ENCODE data around the gene MVK.

MVK gene

GRCh38 chr12:109545826-109546225 is 27.8 kb upstream of the MVK start:
- Histone ChIP-seq H3K9me3 (ENCODE audit: control insufficient read depth, low read length) (no peaks in the 10 kb centered on the region), H3K4me3 (ENCODE audit: insufficient read depth, low read depth, low read length) (no peak overlapping the region), H3K4me1 (ENCODE audit: control insufficient read depth, insufficient read depth, low read length) (no peaks in the 10 kb centered on the region), H3K27me3 (ENCODE audit: control insufficient read depth, insufficient read depth, low read length, poor library complexity, severe bottlenecking) (no peaks in the 10 kb centered on the region), H3K27ac (ENCODE audit: insufficient read depth, low read depth, low read length, poor library complexity, severe bottlenecking) (no peak overlapping the region), H3K36me3 (ENCODE audit: control insufficient read depth, insufficient read depth, low read length) (no peaks in the 10 kb centered on the region)
- WGBS, 2 experiments = 87 to 89% methylated on average over 5 of the region's 5 CpGs

- Histone ChIP-seq H3K27ac (ENCODE audit: insufficient read depth, low read depth, low read length, poor library complexity, severe bottlenecking) (no peak overlapping the region), H3K36me3 (ENCODE audit: control insufficient read depth, insufficient read depth, low read length) (no peaks in the 10 kb centered on the region), H3K9me3 (ENCODE audit: control insufficient read depth, low read length) (no peaks in the 10 kb centered on the region), H3K4me3 (ENCODE audit: insufficient read depth, low read depth, low read length) (no peak overlapping the region), H3K4me1 (ENCODE audit: control insufficient read depth, insufficient read depth, low read length) (no peaks in the 10 kb centered on the region), H3K27me3 (ENCODE audit: control insufficient read depth, insufficient read depth, low read length, poor library complexity, severe bottlenecking) (no peaks in the 10 kb centered on the region)
- WGBS, 2 experiments = 94 to 96% methylated on average over 18 of the region's 18 CpGs
These were observed 26.3 kb upstream of the MVK start for GRCh38 chr12:109547286-109547685.

GRCh38 chr12:109548258-109548657 is 25.3 kb upstream of the MVK start:
- Histone ChIP-seq H3K9me3 (ENCODE audit: control insufficient read depth, low read length) (no peaks in the 10 kb centered on the region), H3K4me1 (ENCODE audit: control insufficient read depth, insufficient read depth, low read length) (no peaks in the 10 kb centered on the region), H3K27ac (ENCODE audit: insufficient read depth, low read depth, low read length, poor library complexity, severe bottlenecking) (no peak overlapping the region), H3K27me3 (ENCODE audit: control insufficient read depth, insufficient read depth, low read length, poor library complexity, severe bottlenecking) (no peaks in the 10 kb centered on the region), H3K4me3 (ENCODE audit: insufficient read depth, low read depth, low read length) (no peak overlapping the region), H3K36me3 (ENCODE audit: control insufficient read depth, insufficient read depth, low read length) (no peaks in the 10 kb centered on the region)
- WGBS, 2 experiments = 76 to 80% methylated on average over 4 of the region's 4 CpGs

- no peaks in the 10 kb centered on the region for H3K27me3 ChIP-seq (ENCODE audit: control insufficient read depth, insufficient read depth, low read length, poor library complexity, severe bottlenecking)
- WGBS, 2 experiments = 79 to 80% methylated on average over 15 of the region's 15 CpGs
These were observed 23.9 kb upstream of the MVK start for GRCh38 chr12:109549613-109550270.

GRCh38 chr12:109550281-109550680 is 23.3 kb upstream of the MVK start:
- H3K36me3 ChIP-seq (ENCODE audit: control insufficient read depth, insufficient read depth, low read length) = no peaks in the 10 kb centered on the region
- no peaks in the 10 kb centered on the region for H3K4me1 ChIP-seq (ENCODE audit: control insufficient read depth, insufficient read depth, low read length)
- H3K27me3 ChIP-seq (ENCODE audit: control insufficient read depth, insufficient read depth, low read length, poor library complexity, severe bottlenecking) = no peaks in the 10 kb centered on the region
- no peak overlapping the region for H3K27ac ChIP-seq (ENCODE audit: insufficient read depth, low read depth, low read length, poor library complexity, severe bottlenecking)
- H3K9me3 ChIP-seq (ENCODE audit: control insufficient read depth, low read length) = no peaks in the 10 kb centered on the region
- no peak overlapping the region for H3K4me3 ChIP-seq (ENCODE audit: insufficient read depth, low read depth, low read length)
- WGBS, 2 experiments = 85 to 88% methylated on average over 12 of the region's 12 CpGs

More at GRCh38 chr12:109549613-109550270, 23.9 kb upstream of the MVK start:
- no peak overlapping the region for H3K27ac ChIP-seq (ENCODE audit: insufficient read depth, low read depth, low read length, poor library complexity, severe bottlenecking)
- no peak overlapping the region for H3K4me3 ChIP-seq (ENCODE audit: insufficient read depth, low read depth, low read length)
- H3K36me3 ChIP-seq (ENCODE audit: control insufficient read depth, insufficient read depth, low read length) = no peaks in the 10 kb centered on the region
- no peaks in the 10 kb centered on the region for H3K9me3 ChIP-seq (ENCODE audit: control insufficient read depth, low read length)
- H3K4me1 ChIP-seq (ENCODE audit: control insufficient read depth, insufficient read depth, low read length) = no peaks in the 10 kb centered on the region

- Histone ChIP-seq H3K4me3 (ENCODE audit: insufficient read depth, low read depth, low read length) (no peak overlapping the region), H3K36me3 (ENCODE audit: control insufficient read depth, insufficient read depth, low read length) (no peaks in the 10 kb centered on the region), H3K4me1 (ENCODE audit: control insufficient read depth, insufficient read depth, low read length) (no peaks in the 10 kb centered on the region), H3K27ac (ENCODE audit: insufficient read depth, low read depth, low read length, poor library complexity, severe bottlenecking) (no peak overlapping the region), H3K9me3 (ENCODE audit: control insufficient read depth, low read length) (no peaks in the 10 kb centered on the region), H3K27me3 (ENCODE audit: control insufficient read depth, insufficient read depth, low read length, poor library complexity, severe bottlenecking) (no peaks in the 10 kb centered on the region)
- 95 to 96% methylated on average over 6 of the region's 6 CpGs for WGBS, 2 experiments
These were observed 22.5 kb upstream of the MVK start for GRCh38 chr12:109551108-109551507.

GRCh38 chr12:109552971-109553370 is 20.6 kb upstream of the MVK start:
- Histone ChIP-seq H3K27me3 (ENCODE audit: control insufficient read depth, insufficient read depth, low read length, poor library complexity, severe bottlenecking) (no peaks in the 10 kb centered on the region), H3K9me3 (ENCODE audit: control insufficient read depth, low read length) (no peaks in the 10 kb centered on the region), H3K36me3 (ENCODE audit: control insufficient read depth, insufficient read depth, low read length) (no peaks in the 10 kb centered on the region), H3K4me3 (ENCODE audit: insufficient read depth, low read depth, low read length) (no peak overlapping the region), H3K27ac (ENCODE audit: insufficient read depth, low read depth, low read length, poor library complexity, severe bottlenecking) (no peak overlapping the region), H3K4me1 (ENCODE audit: control insufficient read depth, insufficient read depth, low read length) (no peaks in the 10 kb centered on the region)
- 90 to 93% methylated on average over 4 of the region's 4 CpGs for WGBS, 2 experiments

- no peak overlapping the region for H3K27ac ChIP-seq (ENCODE audit: insufficient read depth, low read depth, low read length, poor library complexity, severe bottlenecking)
- H3K36me3 ChIP-seq (ENCODE audit: control insufficient read depth, insufficient read depth, low read length) = no peaks in the 10 kb centered on the region
- no peaks in the 10 kb centered on the region for H3K9me3 ChIP-seq (ENCODE audit: control insufficient read depth, low read length)
- H3K27me3 ChIP-seq (ENCODE audit: control insufficient read depth, insufficient read depth, low read length, poor library complexity, severe bottlenecking) = no peaks in the 10 kb centered on the region
- H3K4me3 ChIP-seq (ENCODE audit: insufficient read depth, low read depth, low read length) = no peak overlapping the region
- 95 to 97% methylated on average over 6 to 7 of the region's 7 CpGs for WGBS, 2 experiments
- no peaks in the 10 kb centered on the region for H3K4me1 ChIP-seq (ENCODE audit: control insufficient read depth, insufficient read depth, low read length)
These were observed 20.1 kb upstream of the MVK start for GRCh38 chr12:109553483-109553882.

- 89 to 90% methylated on average over 16 of the region's 16 CpGs for WGBS, 2 experiments
- no peaks in the 10 kb centered on the region for H3K4me1 ChIP-seq (ENCODE audit: control insufficient read depth, insufficient read depth, low read length)
- H3K36me3 ChIP-seq (ENCODE audit: control insufficient read depth, insufficient read depth, low read length) = no peaks in the 10 kb centered on the region
- H3K9me3 ChIP-seq (ENCODE audit: control insufficient read depth, low read length) = no peaks in the 10 kb centered on the region
- no peak overlapping the region for H3K4me3 ChIP-seq (ENCODE audit: insufficient read depth, low read depth, low read length)
- no peak overlapping the region for H3K27ac ChIP-seq (ENCODE audit: insufficient read depth, low read depth, low read length, poor library complexity, severe bottlenecking)
- no peaks in the 10 kb centered on the region for H3K27me3 ChIP-seq (ENCODE audit: control insufficient read depth, insufficient read depth, low read length, poor library complexity, severe bottlenecking)
These were observed 19.6 kb upstream of the MVK start for GRCh38 chr12:109553906-109554500.

- WGBS, 2 experiments = 87 to 92% methylated on average over 6 of the region's 6 CpGs
- Histone ChIP-seq H3K9me3 (ENCODE audit: control insufficient read depth, low read length) (no peaks in the 10 kb centered on the region), H3K27me3 (ENCODE audit: control insufficient read depth, insufficient read depth, low read length, poor library complexity, severe bottlenecking) (no peaks in the 10 kb centered on the region), H3K4me3 (ENCODE audit: insufficient read depth, low read depth, low read length) (no peak overlapping the region), H3K27ac (ENCODE audit: insufficient read depth, low read depth, low read length, poor library complexity, severe bottlenecking) (no peak overlapping the region), H3K36me3 (ENCODE audit: control insufficient read depth, insufficient read depth, low read length) (no peaks in the 10 kb centered on the region), H3K4me1 (ENCODE audit: control insufficient read depth, insufficient read depth, low read length) (no peaks in the 10 kb centered on the region)
These were observed 18.8 kb upstream of the MVK start for GRCh38 chr12:109554761-109555160.
